ENCODE data around the gene SLC52A1. TPM values are rescaled to one million over a fixed set of nuclear protein-coding genes. Genes with fewer than 3 reads are reported as not detected.
A peak's percentile ranks its signal among the peaks of the same experiment; 100 is the strongest.

The SLC52A1 gene
- total and polyA plus RNA-seq, 2 of the 13 experiments (the other 11 are each of a cell fraction or from before 2014, with no cell fraction given) = 0.03 to 0.13 TPM

- TF ChIP-seq NPAS2 (CRISPR knock-in tag; IDR thresholded peaks at IDR 0.05; ENCODE audit: borderline replicate concordance) (no peak), ZNF775 (CRISPR knock-in tag; IDR thresholded peaks at IDR 0.05; ENCODE audit: borderline replicate concordance) (peak; percentile 95), CREB1 (IDR thresholded peaks at IDR 0.05) (no peak), CREB1 (CRISPR knock-in tag; IDR thresholded peaks at IDR 0.05) (0 out of 2 replicates have a peak, but pooled peaks have one; percentile 45), POLR2A (IDR thresholded peaks at IDR 0.05; ENCODE audit: insufficient read depth in 1 of 2, low read depth in 2 of 2, low read length in 2 of 2) (peak; percentile 63 to 66), TRAFD1 (CRISPR knock-in tag; IDR thresholded peaks at IDR 0.05; ENCODE audit: borderline replicate concordance) (0 out of 2 replicates have a peak, but pooled peaks have one; percentile 67), NR2C2 (CRISPR knock-in tag; IDR thresholded peaks at IDR 0.05; ENCODE audit: borderline replicate concordance) (peak; percentile 22; the same call in 1 of the 2 replicates), NCOR1 (IDR thresholded peaks at IDR 0.05; ENCODE audit: borderline replicate concordance, low read length) (peak; percentile 81), GLI4 (CRISPR knock-in tag; IDR thresholded peaks at IDR 0.05; ENCODE audit: borderline replicate concordance) (0 out of 2 replicates have a peak, but pooled peaks have one; percentile 38), MIER2 (CRISPR knock-in tag; IDR thresholded peaks at IDR 0.05) (peak; percentile 52; the same call in 1 of the 2 replicates), YEATS4 (CRISPR knock-in tag; IDR thresholded peaks at IDR 0.05; ENCODE audit: borderline replicate concordance) (peak; percentile 63; the same call in 1 of the 2 replicates), ZNF670 (CRISPR knock-in tag; IDR thresholded peaks at IDR 0.05; ENCODE audit: borderline replicate concordance) (peak; percentile 38; the same call in 1 of the 2 replicates), DRAP1 (CRISPR knock-in tag; IDR thresholded peaks at IDR 0.05) (peak; percentile 58; the same call in 1 of the 2 replicates), ZFYVE20 (CRISPR knock-in tag; IDR thresholded peaks at IDR 0.05; ENCODE audit: borderline replicate concordance, low read depth) (0 out of 2 replicates have a peak, but pooled peaks have one; percentile 8), HMG20A (CRISPR knock-in tag; IDR thresholded peaks at IDR 0.05; ENCODE audit: borderline replicate concordance) (peak; percentile 45; the same call in 1 of the 2 replicates), ZNF460 (CRISPR knock-in tag; IDR thresholded peaks at IDR 0.05; ENCODE audit: borderline replicate concordance) (no peak; the same call in 1 of the 2 replicates), BCL6 (CRISPR knock-in tag; IDR thresholded peaks at IDR 0.05) (peak; percentile 54; the same call in 1 of the 2 replicates), ZNF274 (CRISPR knock-in tag; IDR thresholded peaks at IDR 0.05) (0 out of 2 replicates have a peak, but pooled peaks have one; percentile 26)
- TF ChIP-seq, protein P1, sequence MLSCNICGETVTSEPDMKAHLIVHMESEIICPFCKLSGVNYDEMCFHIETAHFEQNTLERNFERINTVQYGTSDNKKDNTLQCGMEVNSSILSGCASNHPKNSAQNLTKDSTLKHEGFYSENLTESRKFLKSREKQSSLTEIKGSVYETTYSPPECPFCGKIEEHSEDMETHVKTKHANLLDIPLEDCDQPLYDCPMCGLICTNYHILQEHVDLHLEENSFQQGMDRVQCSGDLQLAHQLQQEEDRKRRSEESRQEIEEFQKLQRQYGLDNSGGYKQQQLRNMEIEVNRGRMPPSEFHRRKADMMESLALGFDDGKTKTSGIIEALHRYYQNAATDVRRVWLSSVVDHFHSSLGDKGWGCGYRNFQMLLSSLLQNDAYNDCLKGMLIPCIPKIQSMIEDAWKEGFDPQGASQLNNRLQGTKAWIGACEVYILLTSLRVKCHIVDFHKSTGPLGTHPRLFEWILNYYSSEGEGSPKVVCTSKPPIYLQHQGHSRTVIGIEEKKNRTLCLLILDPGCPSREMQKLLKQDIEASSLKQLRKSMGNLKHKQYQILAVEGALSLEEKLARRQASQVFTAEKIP (CRISPR knock-in tag; IDR thresholded peaks at IDR 0.05; ENCODE audit: borderline replicate concordance) = no peak
- TF ChIP-seq, protein P2, sequence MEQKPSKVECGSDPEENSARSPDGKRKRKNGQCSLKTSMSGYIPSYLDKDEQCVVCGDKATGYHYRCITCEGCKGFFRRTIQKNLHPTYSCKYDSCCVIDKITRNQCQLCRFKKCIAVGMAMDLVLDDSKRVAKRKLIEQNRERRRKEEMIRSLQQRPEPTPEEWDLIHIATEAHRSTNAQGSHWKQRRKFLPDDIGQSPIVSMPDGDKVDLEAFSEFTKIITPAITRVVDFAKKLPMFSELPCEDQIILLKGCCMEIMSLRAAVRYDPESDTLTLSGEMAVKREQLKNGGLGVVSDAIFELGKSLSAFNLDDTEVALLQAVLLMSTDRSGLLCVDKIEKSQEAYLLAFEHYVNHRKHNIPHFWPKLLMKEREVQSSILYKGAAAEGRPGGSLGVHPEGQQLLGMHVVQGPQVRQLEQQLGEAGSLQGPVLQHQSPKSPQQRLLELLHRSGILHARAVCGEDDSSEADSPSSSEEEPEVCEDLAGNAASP (CRISPR knock-in tag; IDR thresholded peaks at IDR 0.05; ENCODE audit: borderline replicate concordance) = peak; percentile 96; the same call in 1 of the 2 replicates
- TF ChIP-seq, protein P3, sequence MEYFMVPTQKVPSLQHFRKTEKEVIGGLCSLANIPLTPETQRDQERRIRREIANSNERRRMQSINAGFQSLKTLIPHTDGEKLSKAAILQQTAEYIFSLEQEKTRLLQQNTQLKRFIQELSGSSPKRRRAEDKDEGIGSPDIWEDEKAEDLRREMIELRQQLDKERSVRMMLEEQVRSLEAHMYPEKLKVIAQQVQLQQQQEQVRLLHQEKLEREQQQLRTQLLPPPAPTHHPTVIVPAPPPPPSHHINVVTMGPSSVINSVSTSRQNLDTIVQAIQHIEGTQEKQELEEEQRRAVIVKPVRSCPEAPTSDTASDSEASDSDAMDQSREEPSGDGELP (IDR thresholded peaks at IDR 0.05; ENCODE audit: borderline replicate concordance, low read depth) = peak; percentile 95
Observed at GRCh38 chr17:4998732-4999429, 36.3 kb downstream of the SLC52A1 start (continued).

Data from HepG2 (cell line).